Measurements from ENCODE around the gene ENOX2. TPM values are rescaled to one million over a fixed set of nuclear protein-coding genes. Genes with fewer than 3 reads are reported as not detected.

The ENOX2 gene
- total RNA-seq, 2 donors from 2014 or later = 8.3 to 9.9 TPM

GRCh38 chrX:130775849-130776248 is 127.2 kb downstream of the ENOX2 start:
- ATAC-seq (no peak), DNase-seq (no peak)
- intact Hi-C loops (cut with DNase I, micrococcal nuclease) = no loop called here

GRCh38 chrX:130772776-130773143 is 130.2 kb downstream of the ENOX2 start:
- intact Hi-C loops (cut with DNase I, micrococcal nuclease) = no loop called here
- ATAC-seq (no peak), DNase-seq (no peak)

GRCh38 chrX:130772105-130772775 is 130.8 kb downstream of the ENOX2 start:
- intact Hi-C loops (cut with DNase I, micrococcal nuclease) = no loop called here
- no peak for ATAC-seq
- DNase-seq = no peak

- no peak for DNase-seq
- ATAC-seq = no peak
- intact Hi-C loops (cut with DNase I, micrococcal nuclease) = no loop called here
Measured at GRCh38 chrX:130771648-130772047, 131.4 kb downstream of the ENOX2 start.

- ATAC-seq = no peak
- no peak for DNase-seq
- intact Hi-C loops (cut with DNase I, micrococcal nuclease) = no loop called here
Measured at GRCh38 chrX:130771230-130771629, 131.8 kb downstream of the ENOX2 start.

- ATAC-seq = no peak
- DNase-seq = no peak
- intact Hi-C loops (cut with DNase I, micrococcal nuclease) = no loop called here
Measured at GRCh38 chrX:130770615-130771014, 132.4 kb downstream of the ENOX2 start.

- DNase-seq (no peak), ATAC-seq (no peak)
- intact Hi-C loops (cut with DNase I, micrococcal nuclease) = no loop called here
Measured at GRCh38 chrX:130769835-130770234, 133.2 kb downstream of the ENOX2 start.

GRCh38 chrX:130758072-130758471 is 144.9 kb downstream of the ENOX2 start:
- intact Hi-C loops (cut with DNase I, micrococcal nuclease) = no loop called here
- DNase-seq = no peak
- no peak for ATAC-seq

GRCh38 chrX:130756233-130756632 is 146.8 kb downstream of the ENOX2 start:
- intact Hi-C loops (cut with DNase I, micrococcal nuclease) = no loop called here
- ATAC-seq (no peak), DNase-seq (no peak)

- intact Hi-C loops (cut with DNase I, micrococcal nuclease) = no loop called here
- DNase-seq = no peak
- ATAC-seq = no peak
Measured at GRCh38 chrX:130754353-130754752, 148.7 kb downstream of the ENOX2 start.

- no peak for ATAC-seq
- intact Hi-C loops (cut with DNase I, micrococcal nuclease) = no loop called here
- DNase-seq = no peak
Measured at GRCh38 chrX:130746709-130747342, 156.2 kb downstream of the ENOX2 start.

- no peak for ATAC-seq
- intact Hi-C loops (cut with DNase I, micrococcal nuclease) = no loop called here
- DNase-seq = no peak
Measured at GRCh38 chrX:130746077-130746476, 156.9 kb downstream of the ENOX2 start.

GRCh38 chrX:130741584-130741983 is 161.4 kb downstream of the ENOX2 start:
- intact Hi-C loops (cut with DNase I, micrococcal nuclease) = no loop called here
- ATAC-seq (no peak), DNase-seq (no peak)

GRCh38 chrX:130741151-130741550 is 161.9 kb downstream of the ENOX2 start:
- ATAC-seq (no peak), DNase-seq (no peak)
- intact Hi-C loops (cut with DNase I, micrococcal nuclease) = no loop called here

- ATAC-seq = no peak
- intact Hi-C loops (cut with DNase I, micrococcal nuclease) = no loop called here
- no peak for DNase-seq
Measured at GRCh38 chrX:130738638-130739195, 164.3 kb downstream of the ENOX2 start.

- no peak for DNase-seq
- ATAC-seq = no peak
- intact Hi-C loops (cut with DNase I, micrococcal nuclease) = no loop called here
Measured at GRCh38 chrX:130734713-130735112, 168.3 kb downstream of the ENOX2 start.

GRCh38 chrX:130728208-130728607 is 174.8 kb downstream of the ENOX2 start:
- ATAC-seq (no peak), DNase-seq (no peak)
- intact Hi-C loops (cut with DNase I, micrococcal nuclease) = no loop called here

GRCh38 chrX:130726661-130727060 is 176.3 kb downstream of the ENOX2 start:
- DNase-seq (no peak), ATAC-seq (no peak)
- intact Hi-C loops (cut with DNase I, micrococcal nuclease) = no loop called here

- no peak for DNase-seq
- intact Hi-C loops (cut with DNase I, micrococcal nuclease) = no loop called here
- ATAC-seq = no peak
Measured at GRCh38 chrX:130725519-130725918, 177.5 kb downstream of the ENOX2 start.

- intact Hi-C loops (cut with DNase I, micrococcal nuclease) = no loop called here
- ATAC-seq = no peak
- DNase-seq = no peak
Measured at GRCh38 chrX:130719413-130719812, 183.6 kb downstream of the ENOX2 start.

GRCh38 chrX:130718137-130718536 is 184.9 kb downstream of the ENOX2 start:
- no peak for ATAC-seq
- intact Hi-C loops (cut with DNase I, micrococcal nuclease) = no loop called here
- DNase-seq = no peak
